DND-41 (cell line): Measurements from ENCODE around the gene KIRREL3.

Experiments used
- ATAC-seq: fragments of 200-7000 bp; cut with Tn5 transposase; 3 replicates; pipeline ENCODE4 v1.9.1; 2021; ENCODE audit warnings: low read depth; ENCODE audit not compliant: insufficient read depth
- DNase-seq: peaks from one replicate; pipeline ENCODE4 v3.0.0-alpha.2; 2020
- H2AFZ ChIP-seq: 2 replicates; pipeline ENCODE4 v1.6.0; 2012; ENCODE audit warnings: low read depth, low read length
- H3K27ac ChIP-seq: 2 replicates; pipeline ENCODE4 v1.5.1; 2012; ENCODE audit warnings: low read length, inconsistent platforms
- H3K27me3 ChIP-seq: fragments of 200-600 bp; sonication (generic); 2 replicates; pipeline ENCODE4 v1.6.0; 2012; ENCODE audit warnings: low read length, mild to moderate bottlenecking, inconsistent platforms; ENCODE audit not compliant: insufficient read depth, poor library complexity
- H3K36me3 ChIP-seq: 2 replicates; pipeline ENCODE4 v1.5.1; 2012; ENCODE audit warnings: low read length, inconsistent platforms; ENCODE audit not compliant: insufficient read depth
- H3K4me1 ChIP-seq: 2 replicates; pipeline ENCODE4 v1.5.1; 2012; ENCODE audit warnings: mild to moderate bottlenecking, low read length; ENCODE audit not compliant: insufficient read depth
- H3K4me2 ChIP-seq: 2 replicates; pipeline ENCODE4 v1.6.0; 2012; ENCODE audit warnings: mild to moderate bottlenecking, moderate library complexity, low read length, inconsistent platforms; ENCODE audit not compliant: insufficient read depth
- H3K4me3 ChIP-seq, 2 experiments: fragments of 200-600 bp in 1 of 2; shearing (Covaris generic) in 1 of 2; 2 replicates each; pipeline ENCODE4 v1.5.1; 2012 to 2016; ENCODE audit warnings: inconsistent platforms in 2 of 2, low read length in 2 of 2, mild to moderate bottlenecking in 2 of 2, low read depth in 1 of 2, moderate library complexity in 1 of 2
- H3K79me2 ChIP-seq: 2 replicates; pipeline ENCODE4 v1.6.0; 2012; ENCODE audit warnings: low read length, inconsistent platforms; ENCODE audit not compliant: insufficient read depth
- H3K9ac ChIP-seq: 2 replicates; pipeline ENCODE4 v1.6.0; 2012; ENCODE audit warnings: low read depth, mild to moderate bottlenecking, inconsistent platforms, low read length, moderate library complexity
- H3K9me3 ChIP-seq: 2 replicates; pipeline ENCODE4 v1.5.1; 2012; ENCODE audit warnings: low read length, moderate library complexity, mild to moderate bottlenecking, inconsistent platforms; ENCODE audit not compliant: insufficient read depth, severe bottlenecking
- H4K20me1 ChIP-seq: 2 replicates; pipeline ENCODE4 v1.6.0; 2012; ENCODE audit warnings: low read length; ENCODE audit not compliant: insufficient read depth
- CTCF ChIP-seq: IDR thresholded peaks from 2 replicates; pipeline ENCODE4 v1.5.1; 2012; ENCODE audit warnings: borderline replicate concordance, low read length, moderate library complexity, mild to moderate bottlenecking; ENCODE audit not compliant: poor library complexity, severe bottlenecking; ENCODE audit errors: extremely low read depth
- EZH2 ChIP-seq: IDR thresholded peaks from 3 replicates; pipeline ENCODE4 v1.6.1; 2012; ENCODE audit warnings: borderline replicate concordance, low read depth, mild to moderate bottlenecking, moderate library complexity, low read length, inconsistent platforms; ENCODE audit not compliant: severe bottlenecking

The KIRREL3 gene

DNA sequence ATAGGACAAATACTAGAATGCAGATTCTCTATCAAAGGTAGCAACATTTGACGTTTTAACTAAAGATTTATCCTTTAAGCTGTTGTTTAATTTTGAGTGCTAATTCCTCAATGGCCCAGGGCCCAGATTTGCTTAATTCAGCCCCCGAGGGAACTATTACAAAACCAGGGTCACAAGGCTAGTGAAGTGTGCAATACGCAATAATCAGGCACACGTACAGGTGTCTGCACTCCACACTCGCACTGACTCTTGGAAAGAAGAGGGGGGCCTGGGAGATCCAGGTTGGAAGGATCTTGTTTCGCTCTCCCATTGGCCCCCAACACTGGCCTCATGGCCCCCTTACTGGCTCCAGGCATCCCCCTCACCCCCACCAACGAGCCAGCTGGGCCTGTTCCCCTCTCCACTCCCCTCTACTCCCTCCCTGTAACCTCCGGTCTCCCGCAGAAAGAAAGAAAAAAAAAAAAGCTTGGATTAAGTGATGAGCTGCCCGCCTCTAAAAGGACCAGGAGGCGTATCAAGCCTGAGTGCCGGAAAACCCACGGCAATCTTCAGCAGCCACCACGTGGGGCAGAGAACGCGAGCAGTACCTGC is 2.2 kb upstream of the KIRREL3 start:
- H3K27me3 ChIP-seq: peaks cover 19% of the 10 kb centered on the region
- H2AFZ ChIP-seq: no peak overlapping the region
- H3K4me2 ChIP-seq: no peak overlapping the region
- no peaks in the 10 kb centered on the region for H3K9me3 ChIP-seq
- ATAC-seq (no peak), DNase-seq (no peak)
- H3K79me2 ChIP-seq: no peaks in the 10 kb centered on the region
- no peak overlapping the region for H3K9ac ChIP-seq
- no peak for TF ChIP-seq EZH2
- H4K20me1 ChIP-seq: 0 out of 2 replicates have a peak, but pooled peaks cover 3% of the 10 kb centered on the region
- H3K27ac ChIP-seq: no peak overlapping the region
- H3K4me3 ChIP-seq: no peak overlapping the region
- no peaks in the 10 kb centered on the region for H3K36me3 ChIP-seq
- H3K4me1 ChIP-seq: no peaks in the 10 kb centered on the region

DNA sequence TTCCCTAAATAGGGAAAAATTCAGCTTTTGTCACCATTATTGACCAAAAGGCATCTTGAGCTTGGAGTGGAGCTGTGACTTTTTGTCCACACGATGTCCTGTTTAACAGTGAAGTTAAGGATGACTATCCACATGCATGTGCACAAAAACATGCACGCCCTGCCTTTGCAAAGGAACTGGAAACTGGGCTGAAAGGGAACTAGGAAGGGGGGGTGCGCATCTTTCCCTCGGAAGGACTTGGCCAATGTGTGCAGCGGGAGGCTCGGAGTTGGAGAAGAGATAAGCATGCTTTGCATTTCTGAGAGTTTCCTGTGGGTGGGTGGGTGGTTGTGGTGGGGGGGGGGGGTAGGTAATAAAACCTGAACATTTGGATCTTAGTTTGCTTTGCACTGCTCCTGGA is 411 bp upstream of the KIRREL3 start:
- no peak for TF ChIP-seq CTCF
- TF ChIP-seq EZH2: no peak
- Histone ChIP-seq H3K9me3 (no peaks in the 10 kb centered on the region), H3K27ac (no peak overlapping the region), H3K4me1 (no peaks in the 10 kb centered on the region), H3K27me3 (peaks cover 28% of the 10 kb centered on the region), H3K79me2 (no peaks in the 10 kb centered on the region), H2AFZ (no peak overlapping the region), H3K36me3 (no peaks in the 10 kb centered on the region), H3K4me3 (no peak overlapping the region), H3K9ac (no peak overlapping the region), H3K4me2 (no peak overlapping the region), H4K20me1 (0 out of 2 replicates have a peak, but pooled peaks cover 3% of the 10 kb centered on the region)
- DNase-seq (no peak), ATAC-seq (no peak)

DNA sequence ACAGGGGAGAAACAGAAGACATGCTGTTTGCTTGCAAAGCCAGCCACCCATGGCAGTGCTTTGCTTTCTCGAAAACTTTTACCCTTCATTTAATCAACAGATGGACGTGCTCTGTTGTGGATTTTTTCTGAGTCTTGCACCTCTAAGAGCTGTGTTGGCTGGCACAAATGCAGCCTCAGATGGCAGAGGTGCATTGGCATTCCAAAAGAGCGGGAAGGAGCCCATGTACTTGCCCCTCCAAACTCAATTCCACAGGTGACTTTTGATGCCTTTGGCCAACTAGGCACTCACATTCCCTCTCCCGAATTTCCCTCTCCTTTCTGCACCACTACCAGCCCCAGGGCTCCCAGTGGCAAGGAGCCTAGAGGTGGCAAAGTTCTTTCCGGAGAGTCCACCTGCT is 1.2 kb downstream of the KIRREL3 start:
- H3K27me3 ChIP-seq: peaks cover 38% of the 10 kb centered on the region
- no peak for ATAC-seq

DNA sequence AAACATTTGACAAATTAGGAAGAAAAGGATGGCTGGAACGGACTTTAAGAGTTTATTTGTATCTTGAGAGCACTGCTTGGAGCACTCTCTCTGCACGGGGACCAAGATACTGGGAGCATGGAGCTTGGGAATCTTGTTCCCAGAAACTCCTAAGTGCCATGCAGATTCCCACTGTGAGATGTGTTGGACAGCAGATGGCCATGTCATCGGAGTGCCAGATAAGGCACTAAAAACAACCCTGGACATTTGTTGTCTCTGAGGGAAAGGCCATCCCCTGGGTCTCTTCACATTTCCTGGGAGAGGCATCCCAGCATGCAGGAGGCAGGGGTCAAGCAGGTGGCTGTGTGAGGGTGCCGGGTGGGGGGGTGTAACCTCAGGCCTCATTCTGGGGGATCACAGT is 2.9 kb downstream of the KIRREL3 start:
- ATAC-seq (no peak), DNase-seq (no peak)
- H3K9ac ChIP-seq: no peak overlapping the region

More for the DNA sequence above, 1.2 kb downstream of the KIRREL3 start:
- Histone ChIP-seq H4K20me1 (0 out of 2 replicates have a peak, but pooled peaks cover 3% of the 10 kb centered on the region), H3K4me2 (no peak overlapping the region), H3K9me3 (no peaks in the 10 kb centered on the region), H3K9ac (no peak overlapping the region), H3K79me2 (no peaks in the 10 kb centered on the region), H2AFZ (no peak overlapping the region), H3K27ac (no peak overlapping the region), H3K4me3 (no peak overlapping the region), H3K36me3 (no peaks in the 10 kb centered on the region), H3K4me1 (no peaks in the 10 kb centered on the region)
- TF ChIP-seq EZH2 (no peak), CTCF (no peak)
- DNase-seq: no peak

More for the DNA sequence above, 2.9 kb downstream of the KIRREL3 start:
- no peak overlapping the region for H3K4me2 ChIP-seq
- H4K20me1 ChIP-seq: 0 out of 2 replicates have a peak, but pooled peaks cover 3% of the 10 kb centered on the region
- no peak for TF ChIP-seq EZH2
- TF ChIP-seq CTCF: no peak
- no peak overlapping the region for H3K4me3 ChIP-seq
- no peak overlapping the region for H2AFZ ChIP-seq
- peaks cover 43% of the 10 kb centered on the region for H3K27me3 ChIP-seq
- H3K27ac ChIP-seq: no peak overlapping the region
- H3K79me2 ChIP-seq: no peaks in the 10 kb centered on the region
- H3K36me3 ChIP-seq: no peaks in the 10 kb centered on the region
- H3K9me3 ChIP-seq: no peaks in the 10 kb centered on the region
- H3K4me1 ChIP-seq: no peaks in the 10 kb centered on the region
